HCT116 (cell line): ENCODE results near the gene KRTDAP.

ENCODE experiments used
- CTCF ChIP-seq, 3 experiments: fragments of 200-600 bp in 1 of 3; sonication (generic) in 1 of 3; IDR thresholded peaks in 2 of 3; conservative IDR thresholded peaks in 1 of 3; 2 replicates each; pipeline ENCODE4 v1.5.1; 2012 to 2017; ENCODE audit warnings: low read depth in 2 of 3, low read length in 2 of 3, antibody characterized with exemption in 1 of 3, borderline replicate concordance in 1 of 3, control low read depth in 1 of 3, mild to moderate bottlenecking in 1 of 3, mixed read lengths in 1 of 3, mixed run types in 1 of 3, moderate library complexity in 1 of 3; ENCODE audit not compliant: insufficient read depth in 1 of 3
- EZH2 ChIP-seq: fragments of 200-600 bp; sonication (generic); IDR thresholded peaks from 2 replicates; pipeline ENCODE4 v1.6.1; 2017; ENCODE audit warnings: antibody characterized with exemption, mixed run types
- EZH2phosphoT487 ChIP-seq: fragments of 200-600 bp; IDR thresholded peaks from 2 replicates; pipeline ENCODE4 v1.6.1; 2018; ENCODE audit warnings: antibody characterized with exemption, borderline replicate concordance
- POLR2A ChIP-seq: IDR thresholded peaks from 2 replicates; pipeline ENCODE4 v1.7.0; 2011; ENCODE audit warnings: borderline replicate concordance; ENCODE audit not compliant: insufficient read depth, insufficient read length; ENCODE audit errors: extremely low read depth
- RAD21 ChIP-seq: IDR thresholded peaks from 2 replicates; pipeline ENCODE4 v1.6.1; 2012; ENCODE audit warnings: low read depth, mild to moderate bottlenecking
- TF ChIP-seq, protein P1 (sequence below): IDR thresholded peaks from 2 replicates; pipeline ENCODE4 v1.6.1; 2012; ENCODE audit warnings: low read depth

DNA sequence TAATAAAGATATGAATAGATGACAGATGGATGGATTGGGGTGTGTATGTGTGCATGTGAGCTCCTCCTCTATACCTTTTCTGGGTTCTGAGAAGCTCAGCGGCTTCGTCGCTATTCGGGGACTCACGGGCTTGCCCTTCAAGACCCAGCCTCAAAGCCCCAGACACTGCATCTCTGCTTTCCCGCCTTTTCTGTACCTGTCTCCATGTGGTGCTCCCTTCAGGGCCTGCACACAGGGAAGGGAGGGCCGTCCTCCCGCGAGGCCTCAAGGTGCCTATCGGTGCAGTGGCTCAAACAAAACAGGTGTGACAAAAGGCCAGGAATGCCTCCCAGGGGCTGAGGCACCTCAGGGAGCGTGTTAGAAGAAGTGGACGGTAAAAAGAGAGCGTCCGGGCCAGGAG lies 16.2 kb downstream of the KRTDAP start:
- no peak for TF ChIP-seq CTCF (IDR thresholded peaks at IDR 0.05 in 2 of 3, conservative IDR thresholded peaks at IDR 0.05 in 1 of 3; ENCODE audit: borderline replicate concordance in 1 of 3, insufficient read depth in 1 of 3, low read depth in 2 of 3, low read length in 2 of 3)
- no peak for TF ChIP-seq EZH2phosphoT487
- TF ChIP-seq POLR2A, result no peak
- TF ChIP-seq, protein P1, sequence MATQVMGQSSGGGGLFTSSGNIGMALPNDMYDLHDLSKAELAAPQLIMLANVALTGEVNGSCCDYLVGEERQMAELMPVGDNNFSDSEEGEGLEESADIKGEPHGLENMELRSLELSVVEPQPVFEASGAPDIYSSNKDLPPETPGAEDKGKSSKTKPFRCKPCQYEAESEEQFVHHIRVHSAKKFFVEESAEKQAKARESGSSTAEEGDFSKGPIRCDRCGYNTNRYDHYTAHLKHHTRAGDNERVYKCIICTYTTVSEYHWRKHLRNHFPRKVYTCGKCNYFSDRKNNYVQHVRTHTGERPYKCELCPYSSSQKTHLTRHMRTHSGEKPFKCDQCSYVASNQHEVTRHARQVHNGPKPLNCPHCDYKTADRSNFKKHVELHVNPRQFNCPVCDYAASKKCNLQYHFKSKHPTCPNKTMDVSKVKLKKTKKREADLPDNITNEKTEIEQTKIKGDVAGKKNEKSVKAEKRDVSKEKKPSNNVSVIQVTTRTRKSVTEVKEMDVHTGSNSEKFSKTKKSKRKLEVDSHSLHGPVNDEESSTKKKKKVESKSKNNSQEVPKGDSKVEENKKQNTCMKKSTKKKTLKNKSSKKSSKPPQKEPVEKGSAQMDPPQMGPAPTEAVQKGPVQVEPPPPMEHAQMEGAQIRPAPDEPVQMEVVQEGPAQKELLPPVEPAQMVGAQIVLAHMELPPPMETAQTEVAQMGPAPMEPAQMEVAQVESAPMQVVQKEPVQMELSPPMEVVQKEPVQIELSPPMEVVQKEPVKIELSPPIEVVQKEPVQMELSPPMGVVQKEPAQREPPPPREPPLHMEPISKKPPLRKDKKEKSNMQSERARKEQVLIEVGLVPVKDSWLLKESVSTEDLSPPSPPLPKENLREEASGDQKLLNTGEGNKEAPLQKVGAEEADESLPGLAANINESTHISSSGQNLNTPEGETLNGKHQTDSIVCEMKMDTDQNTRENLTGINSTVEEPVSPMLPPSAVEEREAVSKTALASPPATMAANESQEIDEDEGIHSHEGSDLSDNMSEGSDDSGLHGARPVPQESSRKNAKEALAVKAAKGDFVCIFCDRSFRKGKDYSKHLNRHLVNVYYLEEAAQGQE, result no peak
- TF ChIP-seq EZH2, result no peak
- TF ChIP-seq RAD21, result no peak
